ENCODE data around the gene SDHB.
"Not testable (repeated sequence)": the region's sequence is repeated elsewhere in the genome, so short reads cannot be mapped to it uniquely, and the experiment has no call there.

SDHB gene

DNA sequence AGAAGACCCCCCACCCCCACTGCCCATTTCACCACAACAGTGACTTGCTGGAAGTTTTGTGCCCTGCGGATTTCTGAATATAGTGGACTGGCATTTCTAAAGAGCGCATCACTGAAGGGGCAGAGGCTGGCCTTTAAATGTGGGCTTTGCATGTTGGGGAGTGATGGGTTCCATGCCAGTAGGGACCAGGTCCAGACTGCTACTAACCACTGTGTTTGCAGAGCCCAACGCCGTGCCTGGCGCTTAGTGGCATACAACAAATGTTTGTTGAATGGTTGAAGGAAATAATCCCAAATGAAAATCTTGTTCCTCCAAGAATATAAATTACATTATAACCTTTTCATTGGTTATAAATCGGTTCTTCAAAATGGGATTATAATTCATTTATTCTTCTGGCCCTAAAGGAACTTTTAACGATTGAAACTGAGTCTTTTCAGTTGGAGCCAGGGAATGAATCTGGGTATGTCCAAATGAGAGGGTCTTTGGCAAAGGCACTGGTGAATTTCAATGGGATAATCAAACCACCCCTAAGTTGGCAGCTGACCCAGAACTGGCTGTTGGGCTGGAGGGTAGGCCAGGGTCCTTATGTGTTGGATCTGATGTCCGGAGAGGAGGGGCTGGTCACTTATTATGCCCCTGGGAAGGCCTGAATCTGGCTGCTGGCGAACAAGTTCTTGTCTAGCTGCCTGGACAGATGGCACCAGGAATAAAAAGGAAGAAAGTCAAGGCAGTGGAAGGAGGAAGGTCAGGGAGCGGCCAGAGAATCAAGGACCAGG is 13.8 kb upstream of the SDHB start:
- no peak overlapping the region for H3K27ac ChIP-seq
- H3K4me3 ChIP-seq = no peak overlapping the region
- DNase-seq (ENCODE audit: low spot score) = no peak
- TF ChIP-seq, protein P1, sequence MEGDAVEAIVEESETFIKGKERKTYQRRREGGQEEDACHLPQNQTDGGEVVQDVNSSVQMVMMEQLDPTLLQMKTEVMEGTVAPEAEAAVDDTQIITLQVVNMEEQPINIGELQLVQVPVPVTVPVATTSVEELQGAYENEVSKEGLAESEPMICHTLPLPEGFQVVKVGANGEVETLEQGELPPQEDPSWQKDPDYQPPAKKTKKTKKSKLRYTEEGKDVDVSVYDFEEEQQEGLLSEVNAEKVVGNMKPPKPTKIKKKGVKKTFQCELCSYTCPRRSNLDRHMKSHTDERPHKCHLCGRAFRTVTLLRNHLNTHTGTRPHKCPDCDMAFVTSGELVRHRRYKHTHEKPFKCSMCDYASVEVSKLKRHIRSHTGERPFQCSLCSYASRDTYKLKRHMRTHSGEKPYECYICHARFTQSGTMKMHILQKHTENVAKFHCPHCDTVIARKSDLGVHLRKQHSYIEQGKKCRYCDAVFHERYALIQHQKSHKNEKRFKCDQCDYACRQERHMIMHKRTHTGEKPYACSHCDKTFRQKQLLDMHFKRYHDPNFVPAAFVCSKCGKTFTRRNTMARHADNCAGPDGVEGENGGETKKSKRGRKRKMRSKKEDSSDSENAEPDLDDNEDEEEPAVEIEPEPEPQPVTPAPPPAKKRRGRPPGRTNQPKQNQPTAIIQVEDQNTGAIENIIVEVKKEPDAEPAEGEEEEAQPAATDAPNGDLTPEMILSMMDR (IDR thresholded peaks at IDR 0.05) = no peak

DNA sequence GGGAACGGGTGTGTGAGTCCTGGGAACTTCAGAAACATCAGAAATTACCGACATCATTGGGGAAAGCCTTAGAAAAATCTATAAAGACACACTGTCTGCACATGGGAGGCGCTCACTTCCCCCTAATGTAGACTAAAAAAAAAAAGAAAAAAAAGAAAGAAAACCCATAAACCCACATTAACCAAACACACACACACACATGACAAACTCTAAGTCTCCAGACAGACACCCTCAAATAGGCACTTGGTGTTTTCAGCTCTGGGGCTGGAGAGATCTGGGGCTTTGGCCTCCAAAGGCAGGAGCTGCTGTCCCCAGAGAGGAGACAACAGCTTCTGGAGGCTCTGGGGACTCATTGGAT is 13.2 kb upstream of the SDHB start:
- no peak for DNase-seq (ENCODE audit: low spot score)
- H3K27ac ChIP-seq = no peak overlapping the region
- TF ChIP-seq, protein P1 (IDR thresholded peaks at IDR 0.05) = no peak
- no peak overlapping the region for H3K4me3 ChIP-seq

- H3K4me3 ChIP-seq = no peak overlapping the region
- no peak for DNase-seq (ENCODE audit: low spot score)
- TF ChIP-seq, protein P1 (IDR thresholded peaks at IDR 0.05) = no peak
- no peak overlapping the region for H3K27ac ChIP-seq
Measured at GRCh38 chr1:17066361-17067068, 12.7 kb upstream of the SDHB start.

DNA sequence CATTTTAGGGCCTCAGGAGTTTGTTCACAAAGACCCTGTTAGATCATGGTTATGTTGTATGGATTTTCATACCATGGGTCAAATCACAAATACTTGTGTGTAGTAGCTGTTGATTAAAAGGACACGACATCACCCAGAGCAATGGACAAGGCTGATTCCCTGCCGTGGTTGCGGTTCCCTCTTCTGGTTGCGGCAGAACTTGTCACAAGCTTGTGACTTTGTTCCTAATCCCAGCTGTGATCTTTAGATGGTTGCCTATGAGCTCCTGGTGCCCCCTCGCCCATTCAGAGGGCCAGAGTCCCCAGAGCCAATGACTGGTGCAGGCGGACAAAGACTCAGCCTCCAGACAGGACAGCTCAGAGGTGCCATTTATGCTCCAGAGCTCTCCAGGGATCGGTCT is 11.8 kb upstream of the SDHB start:
- Histone ChIP-seq H3K4me3 (no peak overlapping the region), H3K27ac (no peak overlapping the region)
- DNase-seq (ENCODE audit: low spot score) = no peak
- TF ChIP-seq, protein P1 (IDR thresholded peaks at IDR 0.05) = no peak

DNA sequence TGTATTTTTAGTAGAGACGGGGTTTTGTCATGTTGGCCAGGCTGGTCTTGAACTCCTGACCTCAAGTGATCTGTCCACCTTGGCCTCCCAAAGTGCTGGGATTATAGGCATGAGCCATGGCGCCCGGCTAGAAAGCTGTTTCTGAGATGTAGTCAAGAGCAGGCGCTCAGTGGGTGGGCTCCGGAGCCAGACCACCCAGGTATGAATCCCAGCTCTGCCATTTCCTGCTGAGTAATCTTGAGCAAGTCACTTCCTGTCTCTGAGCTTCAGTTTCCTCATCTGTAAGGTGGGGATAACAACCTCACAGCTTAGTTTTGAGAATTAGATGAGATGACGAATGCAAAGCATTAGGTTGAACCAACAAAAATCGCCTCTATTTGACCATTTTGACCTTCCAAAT is 8.9 kb upstream of the SDHB start:
- H3K4me3 ChIP-seq; H3K27ac ChIP-seq; DNase-seq (ENCODE audit: low spot score): not testable (repeated sequence)

GRCh38 chr1:17061892-17062291 is 8.1 kb upstream of the SDHB start:
- Histone ChIP-seq H3K4me3 (no peak overlapping the region), H3K27ac (no peak overlapping the region)
- no peak for DNase-seq (ENCODE audit: low spot score)
- TF ChIP-seq, protein P1 (IDR thresholded peaks at IDR 0.05) = no peak

GRCh38 chr1:17061486-17061885 is 7.7 kb upstream of the SDHB start:
- DNase-seq (ENCODE audit: low spot score) = no peak
- H3K27ac ChIP-seq = no peak overlapping the region
- no peak overlapping the region for H3K4me3 ChIP-seq
- TF ChIP-seq, protein P1 (IDR thresholded peaks at IDR 0.05) = no peak

Measured in coronary artery (tissue), 2 donors.